GM21381 (cell line): Measurements from ENCODE around the gene POU2AF3.

Experiments
- ATAC-seq: cut with Tn5 transposase; IDR thresholded peaks from one replicate; pipeline ENCODE4 v1.9.1; 2021; ENCODE audit warnings: mild to moderate bottlenecking, moderate library complexity; ENCODE audit not compliant: unreplicated experiment

Gene POU2AF3

DNA sequence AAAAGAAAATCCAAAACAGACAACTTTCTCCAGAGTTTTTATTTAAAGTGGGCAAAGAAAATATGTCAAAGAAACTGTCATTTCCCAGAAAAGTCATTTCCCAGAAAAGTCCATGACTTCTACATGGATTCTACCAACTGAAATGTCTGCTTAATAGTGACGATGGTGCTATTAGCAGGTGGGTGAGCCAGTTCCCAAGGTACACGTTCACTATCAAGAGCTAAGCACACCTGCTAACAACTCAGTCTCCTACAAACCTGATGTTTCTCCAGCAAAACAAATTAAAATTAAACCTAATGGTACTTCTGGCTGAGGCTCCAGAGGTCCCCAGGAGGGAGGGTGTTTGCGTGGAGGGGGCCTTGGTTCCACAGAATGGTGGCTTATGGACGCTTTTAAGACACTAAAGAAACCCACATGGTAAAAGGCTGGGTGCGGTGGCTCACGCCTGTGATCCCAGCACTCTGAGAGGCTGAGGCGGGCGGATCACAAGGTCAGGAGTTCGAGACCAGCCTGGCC lies 53.9 kb downstream of the POU2AF3 start:
- ATAC-seq = no peak

DNA sequence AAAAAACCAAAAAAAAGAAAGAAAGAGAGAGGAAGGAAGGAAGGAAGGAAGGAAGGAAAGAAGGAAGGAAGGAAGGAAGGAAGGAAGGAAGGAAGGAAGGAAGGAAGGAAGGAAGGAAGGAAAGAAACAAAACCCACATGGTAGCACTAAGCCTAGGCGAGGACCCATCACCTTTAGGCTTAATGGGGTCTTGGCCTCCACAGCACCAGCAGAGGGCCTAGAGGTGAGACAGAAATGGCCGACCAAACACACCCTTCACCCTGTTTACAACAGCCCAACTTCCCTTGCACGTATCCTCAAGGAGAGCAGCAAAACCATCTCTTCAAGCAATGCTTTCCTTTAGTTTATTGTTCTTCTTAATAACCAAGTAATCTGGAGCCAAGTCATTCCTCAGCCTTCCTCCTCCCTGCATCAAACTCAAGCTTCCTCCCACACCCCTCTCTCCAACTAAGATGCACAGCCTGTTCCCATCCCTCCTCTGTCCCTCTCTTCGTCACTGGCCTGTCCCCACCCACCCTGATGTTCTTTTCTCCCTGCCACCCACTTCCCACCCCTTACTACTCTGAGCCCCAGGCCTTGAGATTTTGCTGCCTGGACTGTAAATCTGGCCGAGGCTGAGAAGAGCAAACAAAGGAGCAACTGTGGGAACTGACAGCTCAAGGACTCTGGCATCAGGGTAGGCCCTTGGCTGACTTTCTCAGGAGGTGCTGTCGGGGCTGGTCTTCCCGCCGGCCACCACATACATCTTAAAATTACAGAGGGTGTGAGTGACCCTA lies 54.8 kb downstream of the POU2AF3 start:
- ATAC-seq = no peak

DNA sequence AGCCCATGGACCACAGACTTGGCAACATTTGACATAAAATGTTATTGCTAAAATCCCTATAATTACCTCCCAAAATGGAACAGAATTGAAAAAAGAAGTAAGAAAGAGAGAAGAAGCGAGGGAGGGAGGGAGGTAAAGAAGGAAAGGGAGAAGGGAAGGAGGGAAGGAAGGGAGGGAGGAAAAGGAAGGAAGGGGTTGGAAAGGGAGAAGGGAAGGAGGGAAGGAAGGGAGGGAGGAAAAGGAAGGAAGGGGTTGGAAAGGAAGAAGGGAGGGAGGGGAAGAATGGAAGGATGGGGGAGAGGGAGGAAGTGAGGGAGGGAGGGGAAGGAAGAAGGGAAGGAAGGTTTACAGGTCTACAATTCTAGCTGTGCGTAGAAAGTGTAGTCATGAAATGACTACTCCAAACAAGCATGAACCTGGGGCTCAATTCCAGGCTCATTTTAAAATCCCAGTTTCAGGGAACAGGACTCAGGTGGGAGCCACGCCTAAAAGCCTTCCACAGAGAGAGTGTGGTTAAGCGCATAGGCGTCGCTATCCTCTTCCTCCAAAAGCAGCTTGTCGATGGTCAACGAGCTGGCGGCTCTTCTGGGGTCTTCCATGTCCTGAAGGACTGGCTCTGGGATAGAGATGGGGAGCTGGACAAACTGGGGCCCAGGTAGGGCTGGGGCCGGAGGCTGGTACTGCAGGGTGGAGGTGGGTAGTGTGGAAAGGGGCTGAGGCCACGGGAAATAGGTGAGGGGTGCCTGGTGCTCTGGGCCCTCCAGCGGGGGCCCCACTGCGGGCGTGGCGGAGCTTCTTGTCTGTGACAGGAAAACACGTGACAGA lies 55.6 kb downstream of the POU2AF3 start:
- ATAC-seq = no peak

- ATAC-seq = no peak
These were observed 56.2 kb downstream of the POU2AF3 start for GRCh38 chr11:111354601-111354891.

GRCh38 chr11:111355101-111355500 lies 56.8 kb downstream of the POU2AF3 start:
- no peak for ATAC-seq

- no peak for ATAC-seq
These were observed 57.8 kb downstream of the POU2AF3 start for GRCh38 chr11:111355956-111356659.

- ATAC-seq = no peak
These were observed 58.3 kb downstream of the POU2AF3 start for GRCh38 chr11:111356660-111357048.

GRCh38 chr11:111357150-111358037 lies 59.0 kb downstream of the POU2AF3 start:
- no peak for ATAC-seq
